GM19099 (cell line): ENCODE data around the gene ARHGAP26.

Experiments used
- POLR2A ChIP-seq: IDR thresholded peaks from 3 replicates; pipeline ENCODE4 v1.6.1; 2011; ENCODE audit warnings: low read depth; ENCODE audit not compliant: insufficient read length; ENCODE audit errors: extremely low read depth

Gene ARHGAP26

DNA sequence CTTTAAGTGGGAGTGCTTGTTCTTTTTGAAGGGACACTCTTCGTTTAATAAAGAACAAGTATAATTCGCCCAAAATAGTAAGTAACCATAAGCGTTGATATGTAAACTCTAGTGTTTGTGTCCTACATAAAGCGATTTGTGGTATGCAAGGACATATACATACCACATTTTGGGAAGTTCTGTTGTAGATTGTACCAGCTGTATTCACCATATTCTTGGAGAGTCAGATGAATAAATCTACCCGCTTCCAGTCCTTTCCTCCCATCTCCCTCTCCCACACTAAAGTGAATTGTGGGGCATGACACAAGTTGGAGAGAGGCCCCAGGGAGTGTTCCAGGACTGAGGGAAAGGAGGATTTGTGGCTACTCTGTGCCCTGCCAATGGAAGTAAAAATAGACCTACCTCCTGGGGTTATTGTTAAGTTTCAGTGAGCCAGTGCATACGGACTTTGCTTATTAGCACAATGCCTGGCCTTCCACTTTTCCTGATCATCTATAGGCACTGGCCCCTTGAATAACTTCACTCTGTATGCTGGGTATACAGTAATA is 40.6 kb downstream of the ARHGAP26 start:
- TF ChIP-seq POLR2A = no peak

GRCh38 chr5:142811866-142812557 is 41.8 kb downstream of the ARHGAP26 start:
- no peak for TF ChIP-seq POLR2A

- no peak for TF ChIP-seq POLR2A
Measured at GRCh38 chr5:142813220-142813619, 43.0 kb downstream of the ARHGAP26 start.

DNA sequence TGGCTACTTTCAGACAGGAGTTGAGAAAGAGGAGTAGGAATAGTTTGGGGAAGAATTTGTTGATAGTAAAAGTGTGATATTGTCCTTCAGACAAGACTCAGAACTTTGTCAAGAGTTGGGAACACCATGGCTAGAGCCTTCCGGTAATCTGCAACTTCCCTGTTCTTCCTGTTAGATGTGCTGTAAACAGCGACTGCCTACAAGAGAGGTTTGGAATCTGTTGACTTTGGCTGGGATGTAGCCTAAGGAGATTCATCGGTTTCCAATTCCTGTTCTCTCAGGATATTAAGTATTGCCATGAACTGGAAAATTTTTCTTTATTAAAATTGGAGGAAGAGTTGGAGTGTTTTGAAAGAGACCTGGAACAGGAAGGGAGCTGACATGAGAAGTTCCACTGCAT is 43.9 kb downstream of the ARHGAP26 start:
- TF ChIP-seq POLR2A = no peak

DNA sequence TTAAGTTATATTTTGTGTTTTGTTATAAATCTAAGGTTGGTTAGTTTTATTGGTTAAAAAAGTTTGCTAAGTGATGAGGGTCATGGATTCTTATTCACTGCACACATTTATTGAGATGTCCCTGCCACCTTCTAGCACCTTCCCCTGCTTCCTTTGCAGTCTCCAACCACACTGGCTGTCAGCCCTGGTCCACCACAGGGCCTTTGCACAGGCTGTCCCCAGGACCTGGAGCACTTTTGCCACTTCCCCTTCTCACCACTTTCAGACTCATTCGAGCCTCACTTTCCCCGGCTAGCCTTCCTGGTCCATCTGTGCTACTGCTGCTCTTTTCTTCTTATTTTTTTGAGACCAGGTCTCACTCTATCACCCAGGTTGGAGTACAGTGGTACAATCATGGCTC is 45.3 kb downstream of the ARHGAP26 start:
- no peak for TF ChIP-seq POLR2A

DNA sequence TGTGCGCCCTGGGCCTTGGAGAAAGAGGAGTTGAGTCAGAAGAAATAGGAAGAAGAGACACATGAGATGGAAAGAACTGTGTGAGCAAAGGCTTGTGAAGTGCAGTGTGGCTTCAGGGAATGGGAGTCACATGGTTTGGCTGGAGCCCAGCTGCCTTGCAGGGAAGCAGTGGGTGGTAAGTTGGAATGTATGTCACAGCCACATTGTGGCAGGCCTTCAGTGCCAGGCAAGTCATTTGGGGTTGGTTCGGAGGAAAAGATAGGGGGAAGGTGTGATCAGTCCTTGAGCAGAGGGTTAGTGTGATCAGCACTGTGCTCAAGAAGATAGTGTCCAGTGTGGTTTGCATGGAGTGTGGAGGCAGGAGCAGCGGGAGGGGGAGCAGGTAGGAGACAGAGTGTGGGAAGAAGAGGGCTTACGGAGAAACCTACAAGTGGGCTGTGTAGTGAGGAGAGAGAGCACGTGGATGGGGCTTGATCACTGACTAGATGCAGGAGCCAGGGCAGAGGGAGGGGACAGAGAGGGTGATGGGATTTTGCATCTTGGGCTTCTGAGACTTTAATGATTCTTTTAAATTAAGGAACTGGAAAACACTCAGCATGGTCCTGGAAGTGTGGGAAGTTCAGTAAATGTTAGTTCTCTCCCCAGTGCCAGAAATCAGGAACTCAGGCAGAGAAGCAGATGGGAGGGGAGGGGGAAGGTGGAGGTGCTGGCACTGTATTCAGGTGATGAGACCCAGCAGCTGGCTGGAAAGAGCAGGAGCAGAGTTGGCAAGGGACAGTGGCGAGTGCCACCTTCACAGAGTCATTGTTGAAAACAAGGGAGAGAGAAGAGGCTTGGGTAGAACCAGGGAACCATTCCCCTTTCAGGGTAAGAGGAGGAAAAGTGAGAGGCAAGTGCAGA is 46.6 kb downstream of the ARHGAP26 start:
- TF ChIP-seq POLR2A = no peak

DNA sequence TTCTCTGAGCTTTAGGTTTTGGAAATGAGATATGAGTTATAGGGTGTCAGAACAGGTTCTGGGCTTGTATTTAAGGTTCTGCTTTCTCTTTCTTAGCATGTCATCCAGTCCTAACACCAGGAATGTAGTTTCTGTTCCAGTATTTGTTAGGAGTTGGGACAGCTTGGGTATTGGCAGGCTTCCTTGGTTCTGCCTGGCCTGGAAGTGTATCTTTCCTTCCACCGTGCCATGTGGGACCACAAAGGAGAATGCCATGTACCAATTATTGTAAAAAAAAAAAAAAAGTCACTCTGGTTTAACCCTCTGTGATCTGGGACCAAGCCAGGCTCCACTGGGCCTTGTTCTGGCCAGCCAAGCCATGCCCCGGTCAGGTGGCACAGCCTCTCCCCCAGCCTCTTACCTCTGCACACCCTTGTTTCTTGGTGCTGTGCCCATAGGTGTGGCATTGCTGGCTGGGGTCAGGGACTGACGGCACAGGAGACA is 47.8 kb downstream of the ARHGAP26 start:
- no peak for TF ChIP-seq POLR2A

GRCh38 chr5:142819292-142819691 is 49.1 kb downstream of the ARHGAP26 start:
- TF ChIP-seq POLR2A = no peak

DNA sequence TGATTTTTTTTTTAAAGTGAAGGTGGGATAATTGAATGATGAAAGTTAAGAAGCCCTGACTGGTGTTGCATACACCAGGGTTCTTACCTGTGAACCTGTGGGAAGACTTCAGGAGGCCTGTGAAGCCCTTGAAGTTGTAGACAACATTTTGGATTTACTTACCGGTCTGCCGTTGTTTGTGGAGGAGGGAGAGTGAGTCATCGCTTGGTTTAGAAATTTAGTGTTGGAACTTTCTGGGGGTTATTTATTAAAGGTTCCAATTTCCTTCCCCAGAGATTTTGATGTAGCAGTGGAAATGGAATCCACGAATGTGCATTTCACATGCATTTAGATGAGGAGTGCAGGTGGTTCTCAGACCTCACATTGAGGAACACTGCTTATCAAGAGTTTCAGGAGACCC is 49.6 kb downstream of the ARHGAP26 start:
- TF ChIP-seq POLR2A = no peak

DNA sequence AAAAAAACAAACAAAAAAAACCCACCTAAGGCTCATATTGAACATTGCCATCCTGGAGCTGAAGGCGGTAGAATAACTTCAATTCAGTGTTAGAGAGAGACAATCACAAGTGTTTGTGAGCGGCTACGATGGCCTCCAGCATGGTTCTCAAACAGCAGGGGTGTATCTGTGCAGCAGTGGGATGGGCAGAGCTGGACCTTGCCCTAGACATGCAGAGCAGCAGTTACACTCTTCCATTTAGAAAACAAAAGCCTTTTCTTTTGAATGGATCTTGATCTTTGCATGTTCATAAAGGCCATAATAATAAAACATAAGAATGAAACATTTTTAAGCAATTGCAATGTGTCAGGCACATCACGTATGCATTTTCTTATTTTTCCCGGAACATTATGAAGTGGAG is 50.3 kb downstream of the ARHGAP26 start:
- TF ChIP-seq POLR2A = no peak

- TF ChIP-seq POLR2A = no peak
Measured at GRCh38 chr5:142821034-142821732, 51.0 kb downstream of the ARHGAP26 start.

- TF ChIP-seq POLR2A = no peak
Measured at GRCh38 chr5:142821733-142822487, 51.7 kb downstream of the ARHGAP26 start.

DNA sequence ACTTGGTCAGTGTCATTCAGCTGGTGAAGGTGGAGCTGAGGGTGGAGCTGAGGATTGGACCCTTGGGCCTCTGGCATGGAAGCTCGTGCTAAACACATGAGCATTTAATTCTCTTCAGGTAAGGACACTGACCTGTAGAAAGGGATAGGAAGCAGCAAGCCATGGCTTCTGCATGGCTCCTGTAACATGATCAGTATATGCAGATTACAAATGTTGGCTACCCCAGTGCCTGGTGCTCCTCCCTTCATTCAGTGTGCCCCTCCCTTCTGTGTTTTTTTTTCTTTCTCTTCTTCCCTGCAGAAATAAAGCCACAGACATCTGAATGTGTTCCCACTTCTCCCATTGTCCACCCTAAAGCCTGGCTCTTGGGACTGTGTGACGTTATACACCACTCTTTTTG is 52.9 kb downstream of the ARHGAP26 start:
- TF ChIP-seq POLR2A = no peak

GRCh38 chr5:142823806-142824205 is 53.6 kb downstream of the ARHGAP26 start:
- TF ChIP-seq POLR2A = no peak
